Stimulated activated naive CD8-positive, alpha-beta T cell treated with anti-CD3 and anti-CD28 coated beads, Interleukin-15, amount 100 ng/mL, for 72 hours (primary cell): ENCODE measurements around the gene ABCD1.
"Not testable (repeated sequence)": the region's sequence is repeated elsewhere in the genome, so short reads cannot be mapped to it uniquely, and the experiment has no call there.

Experiments
- ATAC-seq: fragments of 150-1000 bp; cut with Tn5 transposase; 2 replicates; pipeline ENCODE4 v1.10.0; 2021; ENCODE audit warnings: mild to moderate bottlenecking, moderate library complexity
- DNase-seq, 2 donors: peaks; one replicate each; pipeline ENCODE4 v3.0.0; 2021 to 2022
- H3K27ac Mint-ChIP-seq, 2 donors: one replicate each; pipeline ENCODE4 v1.8.0; 2022; ENCODE audit warnings: mild to moderate bottlenecking in 2 of 2, mixed read lengths in 2 of 2, moderate library complexity in 2 of 2
- H3K27me3 Mint-ChIP-seq: one replicate; pipeline ENCODE4 v1.8.0; 2022; ENCODE audit warnings: mixed read lengths
- H3K4me1 Mint-ChIP-seq: one replicate; pipeline ENCODE4 v1.8.0; 2022; ENCODE audit warnings: mild to moderate bottlenecking, mixed read lengths
- H3K4me3 Mint-ChIP-seq, 2 donors: one replicate each; pipeline ENCODE4 v1.8.0; 2022; ENCODE audit warnings: mild to moderate bottlenecking in 2 of 2, mixed read lengths in 2 of 2, moderate library complexity in 1 of 2
- H3K9me3 Mint-ChIP-seq, 2 donors: one replicate each; pipeline ENCODE4 v1.8.0; 2022; ENCODE audit warnings: mixed read lengths in 2 of 2

ABCD1 gene

DNA sequence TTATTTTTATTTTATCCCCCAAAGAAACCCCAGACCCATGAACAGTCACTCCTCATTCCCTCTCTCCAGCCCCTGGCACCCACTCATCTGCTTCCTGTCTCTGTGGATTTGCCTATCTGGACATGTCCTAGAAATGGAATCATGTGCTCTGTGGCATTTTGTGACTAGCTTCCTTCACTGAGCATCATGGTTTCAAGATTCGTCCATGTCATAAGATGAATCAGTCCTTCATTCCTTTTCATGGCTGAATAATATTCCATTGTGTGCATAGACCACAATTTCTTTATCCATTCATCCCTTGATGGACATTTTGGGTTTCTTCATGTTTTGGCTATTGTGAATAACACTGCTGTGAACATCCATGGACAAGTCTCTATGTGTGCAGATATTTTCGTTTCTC lies 10.2 kb downstream of the ABCD1 start:
- Mint-ChIP-seq H3K4me3 (no peak overlapping the region), H3K9me3 (peaks cover 8 to 9% of the 10 kb centered on the region in 2 donors), H3K4me1 (peaks cover 33% of the 10 kb centered on the region), H3K27ac (no peak overlapping the region), H3K27me3 (no peaks in the 10 kb centered on the region)
- DNase-seq (no peak), ATAC-seq (no peak)

DNA sequence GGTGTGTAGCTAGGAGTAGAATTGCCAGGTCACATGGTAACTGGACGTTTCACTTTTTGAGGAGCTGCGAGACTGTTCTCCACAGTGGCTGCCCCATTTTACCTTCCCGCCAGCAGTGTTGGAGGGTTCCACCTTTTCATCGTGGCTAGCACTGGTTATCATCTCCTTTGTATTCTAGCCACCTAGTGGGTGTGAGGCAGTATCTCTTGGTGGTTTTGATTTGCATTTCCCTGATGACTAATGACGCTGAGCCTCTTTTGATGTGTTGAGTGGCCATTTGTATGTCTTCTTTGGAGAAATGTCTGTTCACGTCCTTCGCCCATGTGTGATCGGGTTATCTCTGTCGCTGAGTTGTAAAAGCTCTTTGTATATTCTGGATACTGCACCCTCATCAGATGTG lies 10.6 kb downstream of the ABCD1 start:
- Mint-ChIP-seq H3K9me3 (peaks cover 8 to 9% of the 10 kb centered on the region in 2 donors), H3K27me3 (no peaks in the 10 kb centered on the region)

DNA sequence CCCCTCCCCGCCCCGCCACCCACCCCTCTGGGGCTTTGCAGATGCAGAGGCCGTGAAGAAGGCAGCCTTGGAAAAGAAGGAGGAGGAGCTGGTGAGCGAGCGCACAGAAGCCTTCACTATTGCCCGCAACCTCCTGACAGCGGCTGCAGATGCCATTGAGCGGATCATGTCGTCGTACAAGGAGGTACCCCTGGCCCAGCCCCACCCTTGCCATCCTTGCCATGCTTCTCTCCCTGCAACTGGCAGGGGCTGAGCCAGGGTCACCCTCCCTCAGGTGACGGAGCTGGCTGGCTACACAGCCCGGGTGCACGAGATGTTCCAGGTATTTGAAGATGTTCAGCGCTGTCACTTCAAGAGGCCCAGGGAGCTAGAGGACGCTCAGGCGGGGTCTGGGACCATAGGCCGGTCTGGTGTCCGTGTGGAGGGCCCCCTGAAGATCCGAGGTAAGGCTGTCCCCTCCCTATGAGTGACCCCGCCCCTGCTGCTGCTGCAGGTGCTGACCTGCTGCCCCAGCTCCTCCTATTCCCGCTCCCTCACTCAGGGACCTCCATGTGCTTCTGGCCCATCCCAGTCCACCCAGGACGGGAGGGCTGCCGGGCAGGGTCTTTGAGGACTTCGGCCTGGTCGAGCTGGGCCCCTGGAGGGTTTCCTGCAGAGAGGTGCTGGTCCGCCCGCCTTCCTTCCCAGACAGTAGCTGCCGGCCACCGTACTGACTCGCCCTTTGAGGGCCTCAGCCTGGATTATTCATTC lies 11.6 kb downstream of the ABCD1 start:
- H3K4me1 Mint-ChIP-seq, result peaks cover 38% of the 10 kb centered on the region
- peaks cover 7 to 9% of the 10 kb centered on the region in 2 donors for H3K9me3 Mint-ChIP-seq
- H3K4me3 Mint-ChIP-seq, result no peak overlapping the region
- H3K27me3 Mint-ChIP-seq, result no peaks in the 10 kb centered on the region
- no peak for ATAC-seq
- no peak for DNase-seq
- H3K27ac Mint-ChIP-seq, result no peak overlapping the region

More for the DNA sequence above, 10.6 kb downstream of the ABCD1 start:
- Mint-ChIP-seq H3K27ac (no peak overlapping the region), H3K4me1 (peaks cover 37% of the 10 kb centered on the region), H3K4me3 (no peak overlapping the region)
- DNase-seq, result no peak
- peak; percentile 75 for ATAC-seq

DNA sequence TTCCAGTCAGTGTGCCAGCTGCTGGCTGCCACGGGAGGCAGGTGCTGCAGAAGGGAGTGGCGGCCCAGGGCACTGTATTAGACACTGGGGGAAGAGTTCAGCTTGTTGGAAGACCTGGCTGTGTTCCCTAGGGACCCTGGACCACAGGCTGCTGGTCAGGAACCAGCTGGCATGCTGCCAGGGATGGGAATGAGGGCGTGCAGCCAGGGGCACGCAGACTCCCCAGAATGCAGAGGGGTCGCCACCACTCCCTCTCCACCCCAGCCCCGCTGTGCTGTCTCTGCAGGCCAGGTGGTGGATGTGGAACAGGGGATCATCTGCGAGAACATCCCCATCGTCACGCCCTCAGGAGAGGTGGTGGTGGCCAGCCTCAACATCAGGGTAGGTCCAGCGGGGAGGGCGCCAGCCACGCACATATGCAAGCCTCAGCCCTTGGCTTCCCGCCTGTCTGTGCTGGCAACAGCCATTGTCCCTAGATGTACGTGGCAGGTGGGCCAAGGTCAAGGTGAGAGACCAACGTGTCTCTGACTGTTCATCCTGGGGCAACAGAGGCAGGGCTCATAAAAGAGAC lies 12.3 kb downstream of the ABCD1 start:
- no peak overlapping the region for H3K4me3 Mint-ChIP-seq
- DNase-seq (no peak), ATAC-seq (no peak)
- H3K27ac Mint-ChIP-seq, result no peak overlapping the region
- H3K4me1 Mint-ChIP-seq, result peaks cover 32% of the 10 kb centered on the region
- peaks cover under 1 to 3% of the 10 kb centered on the region in 2 donors for H3K9me3 Mint-ChIP-seq
- no peaks in the 10 kb centered on the region for H3K27me3 Mint-ChIP-seq

DNA sequence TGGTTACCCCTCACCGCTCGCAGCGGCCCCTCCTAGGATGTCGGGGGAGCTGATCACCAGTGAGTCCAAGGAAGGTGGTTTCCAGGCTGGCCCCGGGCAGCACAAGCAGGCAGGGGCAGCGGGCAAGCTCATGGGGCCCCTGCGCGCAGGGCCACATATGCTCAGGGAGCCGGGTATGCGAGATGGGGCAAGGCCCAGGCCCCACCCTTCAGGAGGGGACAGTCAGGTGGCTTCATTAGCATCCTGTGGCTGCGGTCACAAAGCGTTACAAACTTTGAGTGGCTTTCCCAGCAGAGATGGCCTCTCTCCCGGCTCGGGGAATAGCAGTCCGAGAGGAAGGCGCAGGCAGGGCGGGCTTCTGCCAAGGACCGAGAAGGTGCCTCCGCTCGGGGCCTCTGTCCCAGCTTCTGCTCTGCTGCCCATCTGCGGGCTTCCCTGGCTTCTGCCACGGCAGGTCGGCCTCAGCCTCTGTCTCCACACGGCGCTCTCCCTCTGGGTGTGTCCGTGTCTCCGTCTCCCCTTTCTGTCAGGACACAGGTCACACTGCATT lies 13.5 kb downstream of the ABCD1 start:
- H3K27ac Mint-ChIP-seq, result no peak overlapping the region
- DNase-seq (no peak), ATAC-seq (no peak)
- H3K4me3 Mint-ChIP-seq, result no peak overlapping the region
- H3K27me3 Mint-ChIP-seq, result no peaks in the 10 kb centered on the region
- no peaks in the 10 kb centered on the region for H3K9me3 Mint-ChIP-seq
- peaks cover 31% of the 10 kb centered on the region for H3K4me1 Mint-ChIP-seq

DNA sequence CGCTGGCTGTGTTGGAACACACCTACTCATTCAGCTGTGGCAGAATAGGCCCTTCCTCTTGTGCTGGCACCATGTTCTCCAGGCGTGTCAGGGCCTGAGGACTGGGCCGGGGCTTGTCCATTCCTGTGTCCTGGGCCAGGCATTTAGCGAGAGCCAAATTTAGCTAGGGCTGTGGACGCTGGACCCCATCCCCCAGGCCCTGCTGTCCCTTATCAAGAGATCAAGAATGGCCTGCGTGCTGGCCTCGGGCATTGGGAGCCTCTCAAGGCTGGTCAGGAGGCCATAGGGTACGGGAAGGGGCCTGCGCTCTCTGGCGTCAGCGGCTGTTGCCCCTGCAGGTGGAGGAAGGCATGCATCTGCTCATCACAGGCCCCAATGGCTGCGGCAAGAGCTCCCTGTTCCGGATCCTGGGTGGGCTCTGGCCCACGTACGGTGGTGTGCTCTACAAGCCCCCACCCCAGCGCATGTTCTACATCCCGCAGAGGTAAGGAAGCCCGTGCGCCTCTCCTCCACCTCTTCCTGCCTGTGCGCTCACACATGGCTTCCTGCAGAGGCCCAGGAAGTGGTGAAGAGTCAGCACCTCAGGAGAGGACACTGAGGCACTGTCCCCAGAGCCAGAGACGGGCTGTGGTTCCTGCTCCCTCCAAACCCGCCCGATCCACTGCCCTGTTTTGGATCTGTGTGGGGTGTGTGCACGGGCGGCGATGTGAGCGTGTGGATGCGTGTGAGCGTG lies 15.3 kb downstream of the ABCD1 start:
- DNase-seq (peak in 1 of 2 donors; percentile 19), ATAC-seq (peak; percentile 75)
- H3K4me1 Mint-ChIP-seq, result peaks cover 28% of the 10 kb centered on the region
- H3K27ac Mint-ChIP-seq, result peak overlapping the region; percentile 57 to 86
- H3K4me3 Mint-ChIP-seq, result peak overlapping the region in 1 of 2 donors; percentile 63
- H3K9me3 Mint-ChIP-seq, result no peaks in the 10 kb centered on the region
- peaks cover 6% of the 10 kb centered on the region for H3K27me3 Mint-ChIP-seq

DNA sequence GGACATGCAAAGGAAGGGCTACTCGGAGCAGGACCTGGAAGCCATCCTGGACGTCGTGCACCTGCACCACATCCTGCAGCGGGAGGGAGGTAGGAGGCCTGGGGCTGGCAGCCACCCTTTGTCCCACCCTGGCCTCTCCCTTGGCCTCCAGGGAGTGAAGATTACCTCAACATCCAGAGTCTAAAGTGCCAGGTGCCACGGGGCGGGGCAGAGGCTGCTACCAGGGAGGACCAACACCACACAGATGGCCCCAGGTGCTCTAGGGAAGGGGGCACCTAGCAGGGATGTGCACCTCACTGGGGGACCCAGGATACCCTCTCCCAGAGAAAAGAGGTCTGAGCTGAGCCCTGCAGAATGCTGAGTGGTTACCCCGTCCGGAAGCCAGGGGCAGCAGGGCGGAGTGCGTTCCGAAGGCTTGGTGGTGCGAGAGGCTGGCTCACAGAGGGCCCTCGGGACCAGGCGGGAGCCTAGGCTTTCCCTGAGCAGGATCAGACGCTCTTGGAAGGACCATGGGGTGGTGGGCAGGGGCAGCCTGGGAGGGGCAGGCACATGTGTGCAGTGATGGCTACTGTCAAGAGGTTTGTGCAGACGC lies 16.1 kb downstream of the ABCD1 start:
- peak overlapping the region in 1 of 2 donors; percentile 63 for H3K4me3 Mint-ChIP-seq
- no peaks in the 10 kb centered on the region for H3K9me3 Mint-ChIP-seq
- H3K27ac Mint-ChIP-seq, result peak overlapping the region; percentile 57 to 86
- no peak for ATAC-seq
- peaks cover 9% of the 10 kb centered on the region for H3K27me3 Mint-ChIP-seq
- no peak for DNase-seq
- peaks cover 20% of the 10 kb centered on the region for H3K4me1 Mint-ChIP-seq

DNA sequence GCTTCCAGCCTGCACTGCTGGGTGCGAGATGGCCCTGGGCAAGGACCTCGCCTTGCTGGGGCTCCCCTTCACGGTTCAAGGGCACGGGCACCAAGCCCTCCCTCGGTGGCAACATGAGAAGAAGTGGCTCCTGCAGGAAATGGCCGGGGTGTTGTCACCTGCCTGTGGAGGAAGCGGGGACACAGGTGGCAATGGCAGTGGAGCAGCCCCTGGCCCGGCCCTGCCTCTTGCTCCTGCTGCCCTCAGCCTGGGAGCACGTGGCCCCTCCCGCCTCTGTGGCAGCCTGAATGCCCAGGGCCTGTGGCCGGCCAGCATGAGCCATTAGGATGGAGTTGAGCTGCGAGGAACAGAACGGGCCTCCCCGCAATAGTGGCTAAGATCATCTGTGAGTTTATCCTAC lies 16.8 kb downstream of the ABCD1 start:
- ATAC-seq, result no peak
- H3K9me3 Mint-ChIP-seq, result no peaks in the 10 kb centered on the region
- H3K4me1 Mint-ChIP-seq, result peaks cover 20% of the 10 kb centered on the region
- H3K27ac Mint-ChIP-seq, result no peak overlapping the region
- DNase-seq, result no peak
- H3K4me3 Mint-ChIP-seq, result no peak overlapping the region
- H3K27me3 Mint-ChIP-seq, result peaks cover 13% of the 10 kb centered on the region

DNA sequence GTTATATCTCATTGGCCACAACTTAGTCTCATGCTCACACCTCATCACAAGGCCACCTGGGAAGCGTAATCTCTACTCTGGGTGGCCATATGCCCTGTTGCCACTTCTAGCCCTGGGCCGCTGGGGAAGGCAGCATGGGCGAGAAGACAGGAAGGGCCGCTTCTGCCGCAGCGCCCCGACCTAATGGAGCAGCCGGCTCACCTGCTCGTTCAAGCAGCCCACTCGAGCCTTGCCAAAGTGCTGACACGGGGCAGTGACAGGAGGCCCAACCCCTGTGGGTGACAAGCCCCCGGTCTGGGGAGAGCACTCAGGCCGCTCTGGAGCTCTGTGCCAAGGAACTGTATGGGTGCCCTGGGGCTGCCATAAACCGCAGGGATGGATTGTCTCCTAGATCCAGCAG lies 17.5 kb downstream of the ABCD1 start:
- H3K27me3 Mint-ChIP-seq, result peaks cover 17% of the 10 kb centered on the region
- ATAC-seq, DNase-seq, H3K27ac Mint-ChIP-seq, H3K9me3 Mint-ChIP-seq, H3K4me3 Mint-ChIP-seq: not testable (repeated sequence)
- H3K4me1 Mint-ChIP-seq, result peaks cover 20% of the 10 kb centered on the region

DNA sequence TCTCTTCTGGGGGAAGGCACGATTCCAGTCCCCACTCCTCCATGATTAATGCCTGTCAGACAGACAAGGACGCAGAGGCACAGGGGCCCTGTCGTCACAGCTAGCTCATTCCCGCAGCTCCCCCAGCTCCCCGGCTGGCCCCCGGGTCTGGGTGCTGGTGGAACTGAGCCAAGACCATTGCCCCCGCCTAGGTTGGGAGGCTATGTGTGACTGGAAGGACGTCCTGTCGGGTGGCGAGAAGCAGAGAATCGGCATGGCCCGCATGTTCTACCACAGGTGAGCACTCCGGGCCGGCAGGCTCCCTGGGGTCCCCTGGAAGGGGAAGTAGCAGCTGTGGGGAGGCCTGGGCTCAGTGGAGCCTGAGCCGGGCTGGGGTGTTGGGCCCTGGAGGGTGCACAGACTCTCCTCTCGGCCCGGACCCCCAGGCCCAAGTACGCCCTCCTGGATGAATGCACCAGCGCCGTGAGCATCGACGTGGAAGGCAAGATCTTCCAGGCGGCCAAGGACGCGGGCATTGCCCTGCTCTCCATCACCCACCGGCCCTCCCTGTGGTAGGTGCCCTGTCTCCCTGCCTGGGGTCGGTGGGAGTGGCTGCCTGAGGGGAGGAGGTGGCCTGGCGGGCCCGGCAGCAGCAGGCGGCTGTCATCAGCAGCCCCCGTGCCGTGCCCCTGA lies 18.3 kb downstream of the ABCD1 start:
- DNase-seq, H3K4me3 Mint-ChIP-seq, ATAC-seq, H3K27ac Mint-ChIP-seq, H3K9me3 Mint-ChIP-seq: not testable (repeated sequence)
- Mint-ChIP-seq H3K4me1 (peaks cover 20% of the 10 kb centered on the region), H3K27me3 (peaks cover 17% of the 10 kb centered on the region)

DNA sequence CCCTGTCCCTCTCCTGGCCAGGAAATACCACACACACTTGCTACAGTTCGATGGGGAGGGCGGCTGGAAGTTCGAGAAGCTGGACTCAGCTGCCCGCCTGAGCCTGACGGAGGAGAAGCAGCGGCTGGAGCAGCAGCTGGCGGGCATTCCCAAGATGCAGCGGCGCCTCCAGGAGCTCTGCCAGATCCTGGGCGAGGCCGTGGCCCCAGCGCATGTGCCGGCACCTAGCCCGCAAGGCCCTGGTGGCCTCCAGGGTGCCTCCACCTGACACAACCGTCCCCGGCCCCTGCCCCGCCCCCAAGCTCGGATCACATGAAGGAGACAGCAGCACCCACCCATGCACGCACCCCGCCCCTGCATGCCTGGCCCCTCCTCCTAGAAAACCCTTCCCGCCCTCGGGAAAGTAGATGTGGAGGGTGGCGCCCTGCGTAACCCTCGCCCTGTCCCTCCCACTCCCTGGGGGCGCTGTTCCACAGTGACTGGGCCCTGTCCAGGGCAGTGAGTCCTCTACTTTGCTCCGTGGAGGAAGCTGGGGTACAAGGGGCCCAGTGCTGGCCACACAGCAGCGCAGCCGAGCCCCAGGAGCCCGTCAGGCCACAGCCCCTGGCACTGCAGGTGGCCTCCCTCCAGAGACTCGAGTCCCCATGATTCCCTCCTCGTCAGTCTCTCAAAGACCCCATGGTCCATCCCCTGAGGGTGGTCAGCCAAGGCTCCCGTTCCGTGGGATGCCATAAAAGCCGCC lies 19.0 kb downstream of the ABCD1 start:
- peaks cover 17% of the 10 kb centered on the region for H3K27me3 Mint-ChIP-seq
- ATAC-seq, H3K9me3 Mint-ChIP-seq, H3K27ac Mint-ChIP-seq, H3K4me3 Mint-ChIP-seq, DNase-seq: not testable (repeated sequence)
- H3K4me1 Mint-ChIP-seq, result peaks cover 20% of the 10 kb centered on the region

DNA sequence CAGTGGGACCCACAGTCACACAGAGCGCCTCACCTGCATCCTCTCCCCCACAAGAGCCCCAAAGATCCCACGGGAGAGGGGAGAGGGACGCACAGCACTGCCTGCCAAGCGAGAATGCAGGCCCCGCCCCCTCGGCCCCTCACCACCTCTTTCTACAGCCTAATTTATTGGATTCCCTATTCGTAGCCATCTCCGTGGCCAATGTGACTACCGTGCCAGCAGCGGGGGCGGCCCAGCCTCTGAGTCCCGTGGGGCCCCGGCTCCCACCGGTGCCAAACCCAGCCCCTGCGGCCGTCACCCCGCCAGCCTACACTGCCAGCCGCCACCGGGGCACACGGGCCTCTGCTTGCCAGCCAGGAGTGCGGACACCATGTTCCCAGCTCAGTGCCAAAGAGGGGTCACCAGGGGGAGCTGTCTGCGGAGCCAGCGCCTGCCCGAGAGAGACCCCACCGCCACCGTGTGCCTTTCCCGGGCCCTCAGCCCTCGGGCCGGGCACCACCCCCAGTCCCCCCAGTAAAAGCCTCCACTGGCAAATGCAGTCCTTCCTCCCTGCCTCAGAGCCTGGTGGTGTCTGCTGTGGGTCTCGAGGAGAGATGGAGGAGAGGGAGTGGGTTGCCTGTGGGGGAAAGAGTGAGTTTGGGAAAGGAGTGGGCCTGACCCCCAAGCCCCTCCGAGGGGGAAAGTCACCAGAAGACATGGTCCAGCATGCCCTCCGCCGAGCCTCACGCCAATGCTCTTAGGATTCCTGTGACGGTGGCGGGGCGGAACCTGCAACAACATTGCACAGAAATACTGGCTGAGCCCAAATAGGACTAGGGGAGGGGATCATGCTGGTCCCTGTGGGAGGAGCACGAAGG lies 19.8 kb downstream of the ABCD1 start:
- H3K9me3 Mint-ChIP-seq, result no peaks in the 10 kb centered on the region
- peaks cover 17% of the 10 kb centered on the region for H3K27me3 Mint-ChIP-seq
- H3K4me1 Mint-ChIP-seq, result peaks cover 19% of the 10 kb centered on the region
- H3K4me3 Mint-ChIP-seq, result peak overlapping the region in 1 of 2 donors; percentile 26
- H3K27ac Mint-ChIP-seq, result no peak overlapping the region
- ATAC-seq (no peak), DNase-seq (no peak)

DNA sequence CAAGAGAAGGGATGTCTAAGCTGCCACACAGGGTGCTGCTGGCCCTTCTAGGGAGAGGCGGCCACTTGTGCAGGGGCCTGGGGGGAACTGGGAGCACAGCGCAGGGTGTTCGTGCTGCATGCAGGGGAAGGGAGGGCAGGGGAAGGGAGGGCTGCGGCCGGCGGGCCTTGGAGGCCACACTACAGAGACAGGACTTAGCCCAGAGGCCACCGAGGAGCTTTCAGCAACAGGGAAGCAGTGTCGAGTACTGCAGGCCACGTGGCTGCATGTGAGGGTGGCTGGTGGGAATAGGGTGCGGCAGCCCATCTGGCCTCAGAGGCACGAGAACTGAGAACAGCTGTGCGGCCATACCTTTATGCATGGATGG lies 20.4 kb downstream of the ABCD1 start:
- H3K4me3 Mint-ChIP-seq, H3K27ac Mint-ChIP-seq, DNase-seq, H3K9me3 Mint-ChIP-seq, ATAC-seq: not testable (repeated sequence)
- Mint-ChIP-seq H3K27me3 (peaks cover 17% of the 10 kb centered on the region), H3K4me1 (peaks cover 13% of the 10 kb centered on the region)

DNA sequence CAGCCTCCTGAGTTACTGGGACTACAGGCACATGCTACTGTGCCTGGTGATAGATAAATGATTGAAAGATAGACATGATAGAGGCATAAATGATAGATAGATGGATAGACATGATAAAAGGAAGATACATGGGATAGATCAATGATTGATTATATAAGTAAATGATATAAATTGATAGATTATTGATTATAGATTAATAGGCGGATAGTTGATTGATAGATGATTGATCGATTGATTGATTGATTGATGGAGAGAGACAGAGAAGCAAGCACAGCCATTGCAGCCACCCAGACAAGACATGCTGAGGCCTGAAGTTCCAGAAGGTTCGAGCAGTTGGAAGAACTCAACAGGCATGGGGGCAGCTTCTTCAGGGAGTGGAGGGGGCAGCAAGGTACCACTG lies 21.7 kb downstream of the ABCD1 start:
- no peak for ATAC-seq
- peaks cover 17% of the 10 kb centered on the region for H3K27me3 Mint-ChIP-seq
- H3K9me3 Mint-ChIP-seq, result no peaks in the 10 kb centered on the region
- H3K4me3 Mint-ChIP-seq, result no peak overlapping the region
- no peak for DNase-seq
- peaks cover under 1% of the 10 kb centered on the region for H3K4me1 Mint-ChIP-seq
- no peak overlapping the region for H3K27ac Mint-ChIP-seq
